Measurements from ENCODE around the gene YDJC.

DNA sequence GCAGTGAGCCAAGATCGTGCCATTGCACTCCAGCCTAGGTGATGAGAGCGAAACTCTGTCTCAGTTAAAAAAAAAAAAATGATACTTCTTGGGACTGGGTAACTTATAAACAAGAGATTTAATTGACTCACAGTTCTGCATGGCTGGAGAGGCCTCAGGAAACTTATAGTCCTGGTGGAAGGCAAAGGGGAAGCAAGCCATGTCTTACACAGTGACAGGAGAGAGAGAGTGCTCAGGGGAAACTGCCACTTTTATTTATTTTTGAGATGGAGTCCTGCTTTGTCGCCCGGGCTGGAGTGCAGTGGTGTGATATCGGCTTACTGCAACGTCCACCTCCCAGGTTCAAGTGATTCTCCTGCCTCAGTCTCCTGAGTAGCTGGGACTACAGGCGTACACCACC, 20.5 kb upstream of the YDJC start:
- TF ChIP-seq, protein P1, sequence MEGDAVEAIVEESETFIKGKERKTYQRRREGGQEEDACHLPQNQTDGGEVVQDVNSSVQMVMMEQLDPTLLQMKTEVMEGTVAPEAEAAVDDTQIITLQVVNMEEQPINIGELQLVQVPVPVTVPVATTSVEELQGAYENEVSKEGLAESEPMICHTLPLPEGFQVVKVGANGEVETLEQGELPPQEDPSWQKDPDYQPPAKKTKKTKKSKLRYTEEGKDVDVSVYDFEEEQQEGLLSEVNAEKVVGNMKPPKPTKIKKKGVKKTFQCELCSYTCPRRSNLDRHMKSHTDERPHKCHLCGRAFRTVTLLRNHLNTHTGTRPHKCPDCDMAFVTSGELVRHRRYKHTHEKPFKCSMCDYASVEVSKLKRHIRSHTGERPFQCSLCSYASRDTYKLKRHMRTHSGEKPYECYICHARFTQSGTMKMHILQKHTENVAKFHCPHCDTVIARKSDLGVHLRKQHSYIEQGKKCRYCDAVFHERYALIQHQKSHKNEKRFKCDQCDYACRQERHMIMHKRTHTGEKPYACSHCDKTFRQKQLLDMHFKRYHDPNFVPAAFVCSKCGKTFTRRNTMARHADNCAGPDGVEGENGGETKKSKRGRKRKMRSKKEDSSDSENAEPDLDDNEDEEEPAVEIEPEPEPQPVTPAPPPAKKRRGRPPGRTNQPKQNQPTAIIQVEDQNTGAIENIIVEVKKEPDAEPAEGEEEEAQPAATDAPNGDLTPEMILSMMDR (conservative IDR thresholded peaks at IDR 0.05; ENCODE audit: low read depth, low read length) = no peak
- no peak for TF ChIP-seq POLR2A (IDR thresholded peaks at IDR 0.05; ENCODE audit: low read depth, low read length)
- no peak for TF ChIP-seq NFE2L2 (IDR thresholded peaks at IDR 0.05; ENCODE audit: low read depth, low read length)
- TF ChIP-seq FOS (IDR thresholded peaks at IDR 0.05; ENCODE audit: low read depth, low read length) = no peak
- no peak for TF ChIP-seq MAZ (IDR thresholded peaks at IDR 0.05; ENCODE audit: borderline replicate concordance, low read depth, low read length)
- TF ChIP-seq RFX5 (IDR thresholded peaks at IDR 0.05; ENCODE audit: low read depth, low read length) = no peak
- no peak for TF ChIP-seq BHLHE40 (IDR thresholded peaks at IDR 0.05; ENCODE audit: low read depth, low read length)
- TF ChIP-seq SMC3 (IDR thresholded peaks at IDR 0.05; ENCODE audit: low read depth, low read length) = no peak

Measured in IMR-90 (cell line).